Measurements from ENCODE around the gene ADPRHL1. TPM values are rescaled to one million over a fixed set of nuclear protein-coding genes. Genes with fewer than 3 reads are reported as not detected.
A peak's percentile ranks its signal among the peaks of the same experiment; 100 is the strongest.

ADPRHL1 gene
- total and polyA plus RNA-seq, 2 donors (not counting 1 experiment from before 2014, with no cell fraction given) = 0.59 to 1.5 TPM

DNA sequence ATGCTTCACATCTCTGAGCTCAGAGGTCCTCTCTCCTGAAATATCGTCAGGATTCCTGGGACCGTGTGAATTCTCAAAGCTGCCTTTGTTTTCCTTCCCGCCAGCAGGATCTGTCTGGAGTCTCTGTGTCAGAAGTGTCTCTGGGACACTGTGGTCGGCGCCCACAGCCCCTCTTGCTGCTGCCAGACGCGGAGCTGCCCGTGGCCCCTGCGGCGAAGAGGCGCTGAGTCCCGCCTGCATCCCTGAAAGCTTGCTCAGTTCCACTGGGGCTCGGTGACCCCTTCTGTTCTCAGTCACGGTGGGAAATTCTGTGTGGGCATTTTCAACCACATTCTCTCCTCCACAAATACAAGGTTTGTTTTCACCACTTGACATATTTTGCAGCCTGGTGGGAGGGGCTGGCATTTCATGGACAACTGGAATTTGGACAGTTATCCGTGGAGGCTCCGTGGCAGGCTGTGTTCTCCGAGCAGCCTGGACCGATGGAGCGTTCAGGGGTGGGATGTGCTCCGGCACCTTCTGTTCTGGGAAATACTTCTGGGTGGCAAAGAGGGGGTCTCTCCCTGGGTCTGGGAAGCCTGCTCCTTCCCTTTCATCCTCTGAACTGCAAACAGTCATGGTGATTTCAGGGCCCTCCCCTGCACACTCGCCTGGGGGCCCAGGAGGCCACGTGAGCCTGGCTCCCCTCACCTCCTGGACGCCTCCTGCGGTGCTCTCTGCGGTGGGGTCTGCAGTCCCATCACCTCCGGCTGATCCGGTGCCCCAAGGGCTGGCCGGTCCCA, 46.8 kb downstream of the ADPRHL1 start:
- no peaks in the 10 kb centered on the region for H3K9me3 ChIP-seq (ENCODE audit: control insufficient read depth, insufficient read depth, low read depth, low read length)
- no peak overlapping the region for H3K27ac ChIP-seq (ENCODE audit: insufficient read depth, low read length)
- H3K4me3 ChIP-seq (replicated peaks in 1 of 4; ENCODE audit: control extremely low read depth in 1 of 4, insufficient read depth in 1 of 4, low read depth in 3 of 4, low read length in 4 of 4) = no peak overlapping the region
- peak in 1 of 2 donors; percentile 35 for DNase-seq (ENCODE audit: low read depth in 2 of 2)
- H3K4me2 ChIP-seq (ENCODE audit: extremely low read depth, insufficient read depth, low read length) = no peak overlapping the region
- H3K9ac ChIP-seq (ENCODE audit: insufficient read depth, low read length) = no peak overlapping the region
- no peaks in the 10 kb centered on the region for H3K36me3 ChIP-seq (ENCODE audit: control insufficient read depth, insufficient read depth, low read length)
- TF ChIP-seq CTCF (conservative IDR thresholded peaks at IDR 0.05 in 1 of 2, IDR thresholded peaks at IDR 0.05 in 1 of 2; ENCODE audit: low read depth in 1 of 2, low read length in 2 of 2) (no peak), EZH2 (IDR thresholded peaks at IDR 0.05; ENCODE audit: low read length, missing control alignments) (no peak)
- no peaks in the 10 kb centered on the region for H4K20me1 ChIP-seq (ENCODE audit: control insufficient read depth, extremely low read depth, insufficient read depth, low read length)
- H3K4me1 ChIP-seq (ENCODE audit: control insufficient read depth, extremely low read depth, insufficient read depth, low read length) = peaks cover 13% of the 10 kb centered on the region
- no peaks in the 10 kb centered on the region for H3K27me3 ChIP-seq (ENCODE audit: control insufficient read depth, insufficient read depth, low read length)
- H3K79me2 ChIP-seq (ENCODE audit: control insufficient read depth, insufficient read depth, low read length) = no peaks in the 10 kb centered on the region
- H2AFZ ChIP-seq (ENCODE audit: low read length) = no peak overlapping the region

- Histone ChIP-seq H3K4me2 (ENCODE audit: extremely low read depth, insufficient read depth, low read length) (no peak overlapping the region), H4K20me1 (ENCODE audit: control insufficient read depth, extremely low read depth, insufficient read depth, low read length) (no peaks in the 10 kb centered on the region), H3K79me2 (ENCODE audit: control insufficient read depth, insufficient read depth, low read length) (no peaks in the 10 kb centered on the region), H3K27ac (ENCODE audit: insufficient read depth, low read length) (no peak overlapping the region), H3K36me3 (ENCODE audit: control insufficient read depth, insufficient read depth, low read length) (no peaks in the 10 kb centered on the region), H3K9ac (ENCODE audit: insufficient read depth, low read length) (no peak overlapping the region), H3K9me3 (ENCODE audit: control insufficient read depth, insufficient read depth, low read depth, low read length) (no peaks in the 10 kb centered on the region), H2AFZ (ENCODE audit: low read length) (no peak overlapping the region), H3K4me1 (ENCODE audit: control insufficient read depth, extremely low read depth, insufficient read depth, low read length) (peaks cover 7% of the 10 kb centered on the region), H3K4me3 (replicated peaks in 1 of 4; ENCODE audit: control extremely low read depth in 1 of 4, insufficient read depth in 1 of 4, low read depth in 3 of 4, low read length in 4 of 4) (no peak overlapping the region), H3K27me3 (ENCODE audit: control insufficient read depth, insufficient read depth, low read length) (no peaks in the 10 kb centered on the region)
- peak in 1 of 2 donors; percentile 15 for DNase-seq (ENCODE audit: low read depth in 2 of 2)
- TF ChIP-seq CTCF (conservative IDR thresholded peaks at IDR 0.05 in 1 of 2, IDR thresholded peaks at IDR 0.05 in 1 of 2; ENCODE audit: low read depth in 1 of 2, low read length in 2 of 2) = no peak
- TF ChIP-seq EZH2 (IDR thresholded peaks at IDR 0.05; ENCODE audit: low read length, missing control alignments) = no peak
Observed at GRCh38 chr13:113405481-113406300, 47.6 kb downstream of the ADPRHL1 start.

GRCh38 chr13:113404723-113405471, 48.4 kb downstream of the ADPRHL1 start:
- DNase-seq (ENCODE audit: low read depth in 2 of 2) = no peak
- Histone ChIP-seq H3K4me2 (ENCODE audit: extremely low read depth, insufficient read depth, low read length) (no peak overlapping the region), H3K79me2 (ENCODE audit: control insufficient read depth, insufficient read depth, low read length) (no peaks in the 10 kb centered on the region), H4K20me1 (ENCODE audit: control insufficient read depth, extremely low read depth, insufficient read depth, low read length) (no peaks in the 10 kb centered on the region), H3K36me3 (ENCODE audit: control insufficient read depth, insufficient read depth, low read length) (no peaks in the 10 kb centered on the region), H3K9me3 (ENCODE audit: control insufficient read depth, insufficient read depth, low read depth, low read length) (no peaks in the 10 kb centered on the region), H3K27ac (ENCODE audit: insufficient read depth, low read length) (no peak overlapping the region), H3K4me3 (replicated peaks in 1 of 4; ENCODE audit: control extremely low read depth in 1 of 4, insufficient read depth in 1 of 4, low read depth in 3 of 4, low read length in 4 of 4) (no peak overlapping the region), H2AFZ (ENCODE audit: low read length) (no peak overlapping the region), H3K9ac (ENCODE audit: insufficient read depth, low read length) (no peak overlapping the region), H3K4me1 (ENCODE audit: control insufficient read depth, extremely low read depth, insufficient read depth, low read length) (peaks cover 1% of the 10 kb centered on the region), H3K27me3 (ENCODE audit: control insufficient read depth, insufficient read depth, low read length) (no peaks in the 10 kb centered on the region)
- TF ChIP-seq CTCF (conservative IDR thresholded peaks at IDR 0.05 in 1 of 2, IDR thresholded peaks at IDR 0.05 in 1 of 2; ENCODE audit: low read depth in 1 of 2, low read length in 2 of 2) (no peak), EZH2 (IDR thresholded peaks at IDR 0.05; ENCODE audit: low read length, missing control alignments) (no peak)

All from fibroblast of lung (primary cell).